NCI-H1092 treated with DMSO at 0.1 percent for 48 hours (cell line): Measurements from ENCODE around the gene ITFG1.
A peak's percentile ranks its signal among the peaks of the same experiment; 100 is the strongest.
"Not testable (repeated sequence)": the region's sequence is repeated elsewhere in the genome, so short reads cannot be mapped to it uniquely, and the experiment has no call there.

Source experiments
- DNase-seq: peaks from one replicate; lab custom pipeline; 2025; lab: John Stamatoyannopoulos, UW

ITFG1 gene

GRCh38 chr16:47241061-47241460 lies 219.8 kb downstream of the ITFG1 start:
- DNase-seq, result no peak

GRCh38 chr16:47236716-47237115 lies 224.1 kb downstream of the ITFG1 start:
- DNase-seq, result no peak

GRCh38 chr16:47230296-47230695 lies 230.6 kb downstream of the ITFG1 start:
- no peak for DNase-seq

GRCh38 chr16:47229053-47230050 lies 231.5 kb downstream of the ITFG1 start:
- no peak for DNase-seq

GRCh38 chr16:47228241-47228640 lies 232.6 kb downstream of the ITFG1 start:
- no peak for DNase-seq

- DNase-seq, result no peak
Observed at GRCh38 chr16:47213761-47214440, 247.0 kb downstream of the ITFG1 start.

GRCh38 chr16:47211218-47211617 lies 249.6 kb downstream of the ITFG1 start:
- DNase-seq, result no peak

GRCh38 chr16:47204736-47205504 lies 255.9 kb downstream of the ITFG1 start:
- DNase-seq, result peak; percentile 8

GRCh38 chr16:47203433-47203832 lies 257.4 kb downstream of the ITFG1 start:
- DNase-seq, result peak; percentile 43

- peak; percentile 47 for DNase-seq
Observed at GRCh38 chr16:47198180-47198575, 262.7 kb downstream of the ITFG1 start.

- DNase-seq, result peak; percentile 74
Observed at GRCh38 chr16:47197536-47198179, 263.2 kb downstream of the ITFG1 start.

- peak; percentile 75 for DNase-seq
Observed at GRCh38 chr16:47196457-47196856, 264.4 kb downstream of the ITFG1 start.

- no peak for DNase-seq
Observed at GRCh38 chr16:47182318-47182717, 278.5 kb downstream of the ITFG1 start.

- DNase-seq, result not testable (repeated sequence)
Observed at GRCh38 chr16:47181066-47181465, 279.8 kb downstream of the ITFG1 start.

GRCh38 chr16:47180073-47180472 lies 280.8 kb downstream of the ITFG1 start:
- no peak for DNase-seq

- DNase-seq, result no peak
Observed at GRCh38 chr16:47175152-47175551, 285.7 kb downstream of the ITFG1 start.

GRCh38 chr16:47162670-47163420 lies 298.0 kb downstream of the ITFG1 start:
- no peak for DNase-seq

- DNase-seq, result no peak
Observed at GRCh38 chr16:47161464-47161863, 299.4 kb downstream of the ITFG1 start.

GRCh38 chr16:47160422-47160821 lies 300.4 kb downstream of the ITFG1 start:
- no peak for DNase-seq

- DNase-seq, result no peak
Observed at GRCh38 chr16:47158992-47159391, 301.9 kb downstream of the ITFG1 start.

- no peak for DNase-seq
Observed at GRCh38 chr16:47156680-47157215, 304.1 kb downstream of the ITFG1 start.
